RWPE1 (cell line): Measurements from ENCODE around the gene RAB19.

Experiments
- CTCF ChIA-PET: fragments of 350-600 bp; sonication (Branson Sonifier 250); formaldehyde crosslinking; extraction: SDS; loops from one replicate; lab custom pipeline; 2021; lab: Yijun Ruan, JAX
- POLR2A ChIA-PET: fragments of 400-600 bp; formaldehyde crosslinking; extraction: SDS; loops from one replicate; lab custom pipeline; 2020; ENCODE audit warnings: antibody characterized with exemption; ENCODE audit not compliant: low non-redundant PET; lab: Yijun Ruan, JAX
- DNase-seq: peaks from one replicate; pipeline ENCODE4 v3.0.0; 2012; ENCODE audit warnings: low spot score
- H3K27ac ChIP-seq: fragments of 450-650 bp; 2 replicates; pipeline ENCODE4 v1.5.1; 2017
- CTCF ChIP-seq: fragments of 450-650 bp; conservative IDR thresholded peaks from 2 replicates; pipeline ENCODE4 v1.5.1; 2017; ENCODE audit warnings: low read depth, mild to moderate bottlenecking

RAB19 gene

GRCh38 chr7:140433396-140433795 is 29.5 kb downstream of the RAB19 start:
- CTCF ChIA-PET, result no interaction called here
- POLR2A ChIA-PET, result no interaction called here
- no peak for DNase-seq
- TF ChIP-seq CTCF, result no peak
- H3K27ac ChIP-seq, result no peak overlapping the region

GRCh38 chr7:140435252-140435895 is 31.5 kb downstream of the RAB19 start:
- no peak for TF ChIP-seq CTCF
- DNase-seq, result no peak
- POLR2A ChIA-PET, result no interaction called here
- CTCF ChIA-PET, result no interaction called here
- no peak overlapping the region for H3K27ac ChIP-seq

GRCh38 chr7:140439359-140439758 is 35.5 kb downstream of the RAB19 start:
- ChIA-PET CTCF (no interaction called here), POLR2A (no interaction called here)
- no peak for TF ChIP-seq CTCF
- no peak overlapping the region for H3K27ac ChIP-seq
- no peak for DNase-seq

- ChIA-PET POLR2A (no interaction called here), CTCF (no interaction called here)
- TF ChIP-seq CTCF, result no peak
- DNase-seq, result no peak
- H3K27ac ChIP-seq, result no peak overlapping the region
Measured at GRCh38 chr7:140440593-140440992, 36.7 kb downstream of the RAB19 start.

GRCh38 chr7:140441519-140441918 is 37.7 kb downstream of the RAB19 start:
- POLR2A ChIA-PET, result no interaction called here
- H3K27ac ChIP-seq, result no peak overlapping the region
- CTCF ChIA-PET, result no interaction called here
- TF ChIP-seq CTCF, result no peak
- no peak for DNase-seq

- no peak for DNase-seq
- H3K27ac ChIP-seq, result no peak overlapping the region
- POLR2A ChIA-PET, result no interaction called here
- CTCF ChIA-PET, result interaction anchor here (0.7 kb wide), 1 partner anchor 63 kb away, joined by 3 read pairs; no protein-coding TSS in a partner anchor
- TF ChIP-seq CTCF, result no peak
Measured at GRCh38 chr7:140446467-140446866, 42.6 kb downstream of the RAB19 start.

GRCh38 chr7:140447841-140448240 is 44.0 kb downstream of the RAB19 start:
- POLR2A ChIA-PET, result no interaction called here
- DNase-seq, result no peak
- CTCF ChIA-PET, result no interaction called here
- no peak overlapping the region for H3K27ac ChIP-seq
- no peak for TF ChIP-seq CTCF
